HG02870 (cell line): ENCODE results near the gene BOK.

Experiments used
- ATAC-seq: cut with Tn5 transposase; IDR thresholded peaks from one replicate; pipeline ENCODE4 v1.9.1; 2021; ENCODE audit warnings: mild to moderate bottlenecking, moderate library complexity; ENCODE audit not compliant: unreplicated experiment

The BOK gene

GRCh38 chr2:241538838-241539615 lies 19.5 kb upstream of the BOK start:
- no peak for ATAC-seq

- ATAC-seq, result no peak
Observed at GRCh38 chr2:241539616-241540374, 18.8 kb upstream of the BOK start.

DNA sequence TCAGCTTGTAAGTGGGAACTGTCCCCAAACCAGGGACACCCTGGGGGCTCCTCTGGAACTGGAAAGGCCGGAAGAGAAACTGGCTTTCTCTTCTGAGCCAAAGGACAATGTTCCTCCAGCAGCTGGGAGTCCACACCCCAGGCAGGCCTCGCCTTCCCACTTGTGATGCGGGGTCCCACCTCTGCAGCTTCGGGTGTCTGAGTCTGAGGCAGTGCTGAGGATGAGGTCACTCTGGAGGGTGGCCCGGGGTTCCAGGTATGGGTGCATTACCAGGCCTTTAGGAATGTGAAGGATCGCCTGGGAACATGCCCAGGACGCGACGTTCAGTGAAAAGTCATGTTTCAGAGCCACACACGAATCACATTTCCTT lies 18.2 kb upstream of the BOK start:
- no peak for ATAC-seq

GRCh38 chr2:241540771-241541561 lies 17.6 kb upstream of the BOK start:
- ATAC-seq, result no peak

DNA sequence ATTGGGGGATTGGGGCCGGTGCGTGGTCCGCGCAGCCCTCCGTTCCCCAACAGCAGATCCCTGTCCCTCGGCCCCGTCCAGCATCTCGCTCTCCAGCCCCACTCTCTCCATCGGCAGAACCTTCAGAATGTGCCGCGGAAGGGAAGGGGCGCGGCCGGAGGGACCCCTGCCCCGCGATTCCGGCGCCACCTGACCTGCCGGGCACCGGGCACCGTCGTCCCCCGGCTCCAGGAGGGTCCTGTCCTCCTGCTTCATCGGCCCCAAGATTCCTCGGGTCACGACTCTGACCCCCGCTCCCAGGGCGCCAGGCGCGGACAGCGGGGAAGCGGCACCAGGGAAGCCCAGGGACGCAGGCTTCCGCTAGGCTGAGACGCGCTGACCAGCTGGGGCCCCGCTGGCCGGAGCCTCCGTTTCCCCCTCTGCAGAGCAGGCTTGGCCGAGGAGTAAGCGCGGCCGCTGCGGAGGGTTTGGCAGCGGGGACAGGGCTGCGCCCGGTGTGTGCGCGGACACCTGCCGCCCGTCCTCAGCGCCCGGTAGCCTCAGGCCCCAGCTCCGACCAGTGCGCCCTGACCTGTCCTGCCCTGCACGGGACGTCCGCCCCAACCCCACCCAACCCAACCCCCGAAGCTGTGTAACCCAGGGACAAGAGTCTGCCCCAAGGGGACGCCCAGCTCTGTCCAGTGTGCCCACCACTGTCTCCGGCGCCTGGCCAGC lies 16.8 kb upstream of the BOK start:
- ATAC-seq, result no peak

- ATAC-seq, result no peak
Observed at GRCh38 chr2:241542278-241542605, 16.3 kb upstream of the BOK start.

GRCh38 chr2:241545106-241545505 lies 13.4 kb upstream of the BOK start:
- no peak for ATAC-seq

DNA sequence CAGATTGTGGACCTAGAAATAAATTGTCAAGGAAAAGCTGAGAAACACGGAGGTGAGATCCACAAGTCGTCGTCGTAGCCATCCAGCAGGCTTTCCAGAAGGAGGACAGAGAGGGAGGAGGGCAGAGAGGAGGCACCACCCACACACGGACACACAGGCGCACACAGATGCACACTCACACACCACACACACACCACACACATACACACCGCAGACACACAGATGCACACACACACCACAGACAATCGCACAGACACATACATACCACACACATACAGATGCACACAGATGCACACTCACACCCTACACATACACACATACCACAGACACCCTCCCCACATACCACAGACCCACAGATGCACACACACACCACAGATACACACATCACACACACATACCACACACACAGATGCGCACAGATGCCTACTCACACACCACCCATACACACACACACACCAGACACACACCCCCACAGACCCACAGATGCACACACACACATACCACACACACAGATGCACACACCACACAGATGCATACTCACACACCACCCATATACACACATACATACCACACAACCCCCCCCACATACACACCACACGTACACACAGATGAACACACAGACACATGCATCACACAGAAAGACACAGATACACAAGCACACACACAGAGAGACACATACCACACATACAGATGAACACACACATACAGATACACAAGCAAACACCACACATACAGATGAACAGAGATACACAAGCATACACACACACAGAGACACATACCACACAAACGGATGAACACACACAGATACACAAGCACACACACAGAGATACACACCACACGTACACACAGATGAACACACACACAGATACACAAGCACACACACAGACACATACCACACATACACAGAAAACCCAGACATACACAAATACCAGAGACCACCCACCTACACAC lies 12.7 kb upstream of the BOK start:
- ATAC-seq, result no peak

GRCh38 chr2:241546771-241547498 lies 11.6 kb upstream of the BOK start:
- ATAC-seq, result no peak

GRCh38 chr2:241547781-241548450 lies 10.6 kb upstream of the BOK start:
- ATAC-seq, result no peak

DNA sequence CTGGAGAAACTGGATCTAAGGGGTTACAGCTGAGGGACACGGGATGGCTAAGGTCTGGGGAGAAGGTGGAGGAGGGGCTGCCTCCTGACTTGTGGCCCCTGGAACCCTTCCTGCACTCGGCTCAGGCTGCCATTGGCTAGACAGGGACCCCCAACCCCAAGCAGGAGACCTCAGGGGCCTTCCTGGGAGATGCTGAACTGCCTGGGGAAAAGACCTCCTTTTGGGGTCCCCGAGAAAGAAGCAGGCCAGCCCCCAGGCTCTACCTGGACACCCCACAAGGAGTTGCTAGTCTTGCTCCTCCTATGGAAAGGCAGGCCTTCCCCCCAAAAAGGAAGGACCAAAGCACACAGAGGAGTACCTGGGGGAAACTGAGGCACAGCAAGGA lies 10.1 kb upstream of the BOK start:
- no peak for ATAC-seq

GRCh38 chr2:241550616-241551580 lies 7.6 kb upstream of the BOK start:
- no peak for ATAC-seq

DNA sequence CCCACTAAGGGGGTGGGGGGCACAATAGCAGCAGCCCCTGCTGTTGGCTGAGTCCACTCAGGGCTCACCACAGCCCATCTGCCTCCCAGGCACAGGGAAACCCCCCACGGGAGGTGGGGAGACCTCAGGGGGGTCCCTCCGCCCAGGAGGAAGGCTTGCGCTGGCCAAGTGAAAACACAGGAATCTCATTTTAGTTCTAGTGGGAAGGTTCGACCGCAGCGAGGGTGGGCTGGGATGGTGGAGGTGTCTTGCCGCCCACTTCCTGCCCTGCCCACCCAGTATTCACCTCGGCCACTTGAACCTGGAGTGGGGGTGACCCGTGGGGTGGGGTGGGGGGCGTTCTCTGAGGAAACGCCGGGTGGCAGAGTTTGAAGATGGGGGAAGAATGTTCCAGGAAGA lies 6.9 kb upstream of the BOK start:
- ATAC-seq, result no peak

DNA sequence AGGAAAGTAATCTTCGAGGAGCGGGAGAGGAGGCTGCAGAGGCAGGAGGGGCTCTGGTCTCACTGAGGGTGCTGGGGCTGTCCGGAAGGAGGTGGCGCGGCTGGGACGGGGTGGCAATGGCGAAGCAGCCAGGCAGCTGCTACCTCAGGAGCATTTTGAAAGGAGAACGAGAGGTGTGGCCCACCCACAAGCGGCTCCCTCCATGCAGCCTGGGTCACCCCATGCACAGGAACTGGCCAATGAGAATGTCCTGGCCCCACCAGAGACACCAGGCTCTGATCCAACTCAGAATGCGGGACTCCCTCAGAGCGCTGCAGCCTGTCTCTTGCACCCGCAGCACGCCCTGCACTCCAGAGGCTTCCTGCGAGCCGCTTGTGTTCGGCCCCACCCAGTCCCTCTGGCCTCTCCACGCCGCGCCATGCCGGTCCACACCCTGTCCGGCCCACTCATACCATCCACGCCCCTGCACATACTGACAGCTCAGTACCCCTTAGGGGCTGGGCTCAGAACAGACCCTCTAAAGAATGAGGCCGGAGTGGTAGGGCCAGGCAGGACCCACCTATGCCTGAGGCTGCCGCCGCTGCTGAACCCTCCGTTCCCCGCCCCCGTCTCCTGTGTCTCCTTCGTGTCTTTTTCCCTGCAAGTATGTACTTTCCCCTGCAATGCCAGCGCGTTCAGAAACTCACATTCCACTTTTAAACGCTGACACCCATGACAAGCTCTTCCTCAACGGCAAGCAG lies 6.4 kb upstream of the BOK start:
- no peak for ATAC-seq

- ATAC-seq, result no peak
Observed at GRCh38 chr2:241553512-241553830, 5.1 kb upstream of the BOK start.

DNA sequence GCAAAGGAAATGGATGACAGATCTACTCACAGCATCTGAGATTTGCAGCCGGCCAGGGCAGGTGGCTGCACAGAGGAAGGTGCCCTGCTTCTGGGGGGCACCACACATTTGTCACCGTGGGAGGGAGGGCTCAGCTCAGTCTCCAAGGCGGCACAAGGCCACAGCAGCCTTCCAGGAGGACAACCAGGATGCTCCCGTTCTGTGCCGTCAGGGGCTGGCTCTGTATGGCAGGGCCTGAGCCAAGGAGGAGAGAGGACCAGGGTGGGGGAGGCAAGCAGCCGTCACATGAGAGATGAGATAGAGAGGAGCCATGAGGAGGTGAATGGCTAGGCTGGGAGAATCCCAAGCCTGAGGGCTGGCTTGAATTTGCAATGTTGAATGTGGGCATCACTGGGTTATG lies 4.6 kb upstream of the BOK start:
- no peak for ATAC-seq

GRCh38 chr2:241554610-241555322 lies 3.8 kb upstream of the BOK start:
- ATAC-seq, result no peak
